Lung (tissue), 12 donors: ENCODE measurements around the gene C1orf50. TPM values are rescaled to one million over a fixed set of nuclear protein-coding genes. Genes with fewer than 3 reads are reported as not detected.

Experiments used
- ATAC-seq: fragments of 200-7000 bp; cut with Tn5 transposase; one replicate; pipeline ENCODE4 v1.9.1; 2020; ENCODE audit warnings: moderate number of reproducible peaks; ENCODE audit not compliant: insufficient read depth, low FRiP score
- DNase-seq, 3 donors: peaks; one replicate each; pipeline ENCODE4 v3.0.0-alpha.2; 2013 to 2017
- H3K27ac ChIP-seq, 2 donors: one replicate each; pipeline ENCODE4 v1.5.1; 2013; ENCODE audit warnings: mild to moderate bottlenecking in 2 of 2, moderate library complexity in 2 of 2, control low read depth in 1 of 2, inconsistent platforms in 1 of 2, low read depth in 1 of 2, low read length in 1 of 2
- H3K27me3 ChIP-seq, 3 donors: one replicate each; pipeline ENCODE4 v1.5.1; 2013; ENCODE audit warnings: low read length in 2 of 3; ENCODE audit not compliant: control insufficient read depth in 3 of 3, insufficient read depth in 3 of 3
- H3K36me3 ChIP-seq, 4 donors: one replicate each; pipeline ENCODE4 v1.5.1; 2013; ENCODE audit warnings: low read length in 4 of 4, mild to moderate bottlenecking in 1 of 4, moderate library complexity in 1 of 4; ENCODE audit not compliant: control insufficient read depth in 4 of 4, insufficient read depth in 4 of 4
- H3K4me1 ChIP-seq, 5 donors: one replicate each; pipeline ENCODE4 v1.5.1; 2013; ENCODE audit warnings: low read length in 5 of 5, mild to moderate bottlenecking in 2 of 5, moderate library complexity in 1 of 5; ENCODE audit not compliant: control insufficient read depth in 5 of 5, insufficient read depth in 5 of 5
- H3K4me3 ChIP-seq: one replicate; pipeline ENCODE4 v1.5.1; 2013; ENCODE audit warnings: mild to moderate bottlenecking, control low read depth, moderate library complexity
- H3K9ac ChIP-seq, 2 donors: one replicate each; pipeline ENCODE4 v1.5.1; 2013; ENCODE audit warnings: low read length in 2 of 2, control low read depth in 1 of 2; ENCODE audit not compliant: insufficient read depth in 1 of 2
- H3K9me3 ChIP-seq, 4 donors: one replicate each; pipeline ENCODE4 v1.5.1; 2013; ENCODE audit warnings: low read length in 3 of 4, mild to moderate bottlenecking in 1 of 4, moderate library complexity in 1 of 4; ENCODE audit not compliant: control insufficient read depth in 4 of 4, insufficient read depth in 3 of 4
- WGBS, 2 donors: extraction: QIAGEN DNeasy Blood & Tissue Kit; methylation state at CpG; one replicate each; pipeline ENCODE4 v1.1.7; 2013; 5-methylcytosine and 5-hydroxymethylcytosine counted together
- polyA plus RNA-seq, 2 donors: library from polyadenylated mRNA; stranded (reverse); fragments of 200-250 nt; gene quantifications; one replicate each; pipeline ENCODE4 v1.2.1, GENCODE V29; 2013
- total RNA-seq, 2 donors: library from RNA; depleted of rRNA in 1 of 2; stranded (reverse); fragments of >200 nt in 1 of 2; gene quantifications; one replicate each; pipeline ENCODE4 v1.2.1, GENCODE V29; 2014 to 2021
- TF ChIP-seq, protein P1 (sequence below): IDR thresholded peaks from 2 replicates; pipeline ENCODE4 v1.5.1; 2012; ENCODE audit warnings: mild to moderate bottlenecking; ENCODE audit errors: control extremely low read depth, extremely low read depth
- donor health status: control.
- donor health status: control.
- donor health status: Bipolar disorder and iron deficiency.
- donor health status: healthy.
- donor health status: DM: yes; HTN: yes; CAD: no.

C1orf50 gene
- total and polyA plus RNA-seq, 4 donors, result 2.6 to 4.6 (median 3.6) TPM

DNA sequence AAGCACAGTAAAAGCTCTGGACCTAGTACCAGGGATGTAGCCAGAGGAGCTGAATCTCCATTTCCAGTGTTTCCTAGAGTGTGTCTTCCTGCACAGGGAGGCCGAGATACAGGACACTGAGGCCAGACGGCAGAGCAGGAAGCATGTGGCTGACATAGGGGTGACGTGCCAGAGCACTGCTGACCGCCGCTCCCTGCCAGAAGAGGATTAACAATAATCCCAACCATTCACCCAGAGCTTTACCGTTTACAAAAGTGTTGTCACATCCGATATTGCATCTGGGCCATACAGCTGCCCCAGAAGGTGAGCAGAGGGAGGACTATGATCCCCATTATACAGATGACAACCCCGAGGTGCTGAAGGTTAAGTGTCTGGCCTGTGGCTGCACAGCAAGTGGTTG, 21.2 kb upstream of the C1orf50 start:
- Histone ChIP-seq H3K4me1 (peaks cover 0 to 9% (median 0%) of the 10 kb centered on the region in 5 donors), H3K27ac (no peak overlapping the region), H3K4me3 (no peak overlapping the region), H3K27me3 (no peaks in the 10 kb centered on the region), H3K9me3 (no peaks in the 10 kb centered on the region), H3K36me3 (peaks cover 0 to 36% (median 20%) of the 10 kb centered on the region in 4 donors), H3K9ac (no peak overlapping the region)
- 86 to 89% methylated on average over 8 of the region's 8 CpGs for WGBS, 2 donors
- ATAC-seq, result no peak
- TF ChIP-seq, protein P1, sequence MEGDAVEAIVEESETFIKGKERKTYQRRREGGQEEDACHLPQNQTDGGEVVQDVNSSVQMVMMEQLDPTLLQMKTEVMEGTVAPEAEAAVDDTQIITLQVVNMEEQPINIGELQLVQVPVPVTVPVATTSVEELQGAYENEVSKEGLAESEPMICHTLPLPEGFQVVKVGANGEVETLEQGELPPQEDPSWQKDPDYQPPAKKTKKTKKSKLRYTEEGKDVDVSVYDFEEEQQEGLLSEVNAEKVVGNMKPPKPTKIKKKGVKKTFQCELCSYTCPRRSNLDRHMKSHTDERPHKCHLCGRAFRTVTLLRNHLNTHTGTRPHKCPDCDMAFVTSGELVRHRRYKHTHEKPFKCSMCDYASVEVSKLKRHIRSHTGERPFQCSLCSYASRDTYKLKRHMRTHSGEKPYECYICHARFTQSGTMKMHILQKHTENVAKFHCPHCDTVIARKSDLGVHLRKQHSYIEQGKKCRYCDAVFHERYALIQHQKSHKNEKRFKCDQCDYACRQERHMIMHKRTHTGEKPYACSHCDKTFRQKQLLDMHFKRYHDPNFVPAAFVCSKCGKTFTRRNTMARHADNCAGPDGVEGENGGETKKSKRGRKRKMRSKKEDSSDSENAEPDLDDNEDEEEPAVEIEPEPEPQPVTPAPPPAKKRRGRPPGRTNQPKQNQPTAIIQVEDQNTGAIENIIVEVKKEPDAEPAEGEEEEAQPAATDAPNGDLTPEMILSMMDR, result no peak
- DNase-seq, result no peak

DNA sequence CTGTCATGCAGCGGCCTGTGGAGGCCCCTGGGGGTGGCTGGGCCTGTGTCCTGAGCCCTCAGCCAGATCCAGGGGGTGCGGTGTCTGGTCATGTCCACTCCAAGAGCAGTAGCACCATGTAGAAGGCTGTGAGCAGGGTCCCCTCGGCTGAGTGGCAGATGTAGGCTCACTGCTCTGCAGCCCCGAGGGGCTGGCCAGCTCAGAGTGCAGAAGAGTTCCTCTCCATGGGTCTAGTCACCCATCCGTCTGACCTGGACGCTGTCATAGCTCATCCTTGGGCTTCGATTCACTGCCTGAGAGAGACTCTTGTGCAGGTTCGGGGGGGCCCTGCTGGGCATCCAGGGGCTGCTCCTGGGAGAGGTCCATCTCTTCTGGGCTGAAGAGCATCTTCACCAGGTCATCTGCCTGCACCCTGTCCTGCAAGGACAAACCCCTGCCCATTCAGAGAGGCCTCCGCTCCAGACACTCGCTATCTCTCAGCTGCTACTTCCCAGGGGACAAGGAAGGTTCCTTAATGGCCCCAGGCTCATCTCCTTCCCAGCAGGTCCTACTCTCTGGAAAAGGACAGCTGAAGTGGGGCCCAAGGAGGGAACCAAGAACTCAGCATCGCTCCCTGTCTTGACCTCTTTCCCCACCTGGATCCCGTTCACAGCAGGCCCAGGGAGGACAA, 20.5 kb upstream of the C1orf50 start:
- H3K27ac ChIP-seq, result no peak overlapping the region
- DNase-seq (no peak), ATAC-seq (no peak)
- H3K4me1 ChIP-seq, result peaks cover 0 to 4% (median 0%) of the 10 kb centered on the region in 5 donors
- H3K27me3 ChIP-seq, result no peaks in the 10 kb centered on the region
- no peak overlapping the region for H3K4me3 ChIP-seq
- H3K9me3 ChIP-seq, result no peaks in the 10 kb centered on the region
- TF ChIP-seq, protein P1, result no peak
- no peak overlapping the region for H3K9ac ChIP-seq
- 95 to 96% methylated on average over 12 of the region's 12 CpGs for WGBS, 2 donors
- H3K36me3 ChIP-seq, result peaks cover 0 to 37% (median 20%) of the 10 kb centered on the region in 4 donors

DNA sequence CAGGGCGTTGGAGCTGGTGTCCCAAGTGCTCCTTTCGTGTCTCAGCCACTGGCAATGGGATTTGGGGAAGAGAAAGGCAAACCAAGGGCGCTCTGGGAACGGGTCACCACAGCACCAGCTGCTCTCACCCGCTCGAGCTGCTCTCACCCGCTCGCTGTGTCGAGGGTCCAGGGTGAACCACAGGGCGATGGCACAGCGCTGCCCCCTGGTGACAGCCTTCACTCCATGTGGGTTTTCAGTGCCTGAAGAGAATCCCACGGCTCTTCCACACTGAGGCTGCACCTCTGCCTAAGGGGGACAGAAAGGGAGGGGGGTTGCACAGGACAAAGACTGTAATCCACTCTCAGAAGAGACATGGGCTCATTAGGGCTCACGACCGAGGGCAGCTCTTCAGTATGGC, 19.9 kb upstream of the C1orf50 start:
- Histone ChIP-seq H3K4me1 (no peaks in the 10 kb centered on the region), H3K27me3 (no peaks in the 10 kb centered on the region), H3K9ac (no peak overlapping the region), H3K36me3 (peaks cover 2 to 42% (median 26%) of the 10 kb centered on the region in 4 donors), H3K27ac (no peak overlapping the region), H3K9me3 (no peaks in the 10 kb centered on the region), H3K4me3 (no peak overlapping the region)
- WGBS, 2 donors, result 52 to 53% methylated on average over 14 of the region's 14 CpGs
- TF ChIP-seq, protein P1, result peak; percentile 25
- ATAC-seq, result no peak
- DNase-seq, result peak; percentile 63 to 74 (median 68)
